NCI-H2029 (cell line): ENCODE data around the gene LIPA.

Source experiments
- DNase-seq: peaks from one replicate; lab custom pipeline; 2025; lab: John Stamatoyannopoulos, UW

Gene LIPA

GRCh38 chr10:89164920-89165319, 86.7 kb downstream of the LIPA start:
- DNase-seq, result no peak

- DNase-seq, result no peak
Observed at GRCh38 chr10:89164080-89164479, 87.5 kb downstream of the LIPA start.
